H1 (cell line): ENCODE measurements around the gene CDH6. TPM values are rescaled to one million over a fixed set of nuclear protein-coding genes. Genes with fewer than 3 reads are reported as not detected.

ENCODE experiments used
- CTCF ChIA-PET: fragments of 300-600 bp; sonication (Branson Sonifier 250); formaldehyde crosslinking; loops from one replicate; lab custom pipeline; 2021; ENCODE audit not compliant: partially characterized antibody; lab: Charles Lee
- POLR2A ChIA-PET: fragments of 300-600 bp; sonication (Branson Sonifier 250); formaldehyde crosslinking; loops from one replicate; lab custom pipeline; 2021; ENCODE audit warnings: inconsistent platforms; ENCODE audit not compliant: partially characterized antibody; lab: Charles Lee
- DNase-seq, 2 experiments: peaks; one replicate each; pipeline versions ENCODE4 v3.0.0 to v3.0.0-alpha.2; 2010 to 2022; ENCODE audit warnings: low spot score in 2 of 2, low read depth in 1 of 2, mixed read lengths in 1 of 2
- FAIRE-seq: peaks from 2 replicates; lab custom pipeline; 2011; peaks lifted over from hg19 to GRCh38; lab: Jason Lieb, UNC
- H2AFZ ChIP-seq: 2 replicates; pipeline ENCODE4 v1.8.1; 2012; ENCODE audit warnings: low read length, inconsistent platforms
- H2AK5ac ChIP-seq: 2 replicates; pipeline ENCODE4 v1.6.1; 2013; ENCODE audit warnings: low read depth, low read length
- H2BK120ac ChIP-seq: replicated peaks from 2 replicates; pipeline ENCODE3; 2013; ENCODE audit warnings: low read depth, low read length, inconsistent platforms
- H2BK12ac ChIP-seq: 2 replicates; pipeline ENCODE4 v1.6.1; 2013; ENCODE audit warnings: low read depth, low read length
- H2BK15ac ChIP-seq: 2 replicates; pipeline ENCODE4 v1.6.1; 2013; ENCODE audit warnings: low read length
- H2BK20ac ChIP-seq: 2 replicates; pipeline ENCODE4 v1.6.1; 2013; ENCODE audit warnings: low read length
- H2BK5ac ChIP-seq: 2 replicates; pipeline ENCODE4 v1.6.1; 2013; ENCODE audit warnings: low read depth, low read length
- H3K14ac ChIP-seq: 2 replicates; pipeline ENCODE4 v1.6.1; 2013; ENCODE audit warnings: inconsistent platforms; ENCODE audit not compliant: insufficient read length
- H3K18ac ChIP-seq: 2 replicates; pipeline ENCODE4 v1.6.1; 2013; ENCODE audit warnings: low read length; ENCODE audit errors: extremely low read depth
- H3K23ac ChIP-seq: 2 replicates; pipeline ENCODE4 v1.6.1; 2013; ENCODE audit warnings: inconsistent platforms; ENCODE audit not compliant: insufficient read length
- H3K23me2 ChIP-seq: 2 replicates; pipeline ENCODE4 v1.6.1; 2013; ENCODE audit warnings: low read depth, low read length
- H3K27ac ChIP-seq: 2 replicates; pipeline ENCODE4 v1.6.1; 2011; ENCODE audit warnings: low read depth, low read length, inconsistent platforms
- H3K27me3 ChIP-seq, 4 experiments: replicated peaks in 1 of 4; 1 replicate in 1 of 4; 2 replicates in 3 of 4; pipeline versions ENCODE4 v1.6.1 to v1.8.1; 2011 to 2013; ENCODE audit warnings: low read length in 3 of 4, mild to moderate bottlenecking in 3 of 4, inconsistent platforms in 2 of 4, mixed read lengths in 2 of 4, moderate library complexity in 1 of 4; ENCODE audit not compliant: control insufficient read depth in 3 of 4, insufficient read depth in 3 of 4; ENCODE audit errors: extremely low read depth in 1 of 4
- H3K36me3 ChIP-seq, 4 experiments: 2 replicates each; pipeline versions ENCODE4 v1.6.1 to v1.8.1; 2011 to 2013; ENCODE audit warnings: mild to moderate bottlenecking in 4 of 4, low read length in 3 of 4, moderate library complexity in 2 of 4, control low read depth in 1 of 4, inconsistent platforms in 1 of 4; ENCODE audit not compliant: insufficient read depth in 4 of 4, control insufficient read depth in 2 of 4
- H3K4ac ChIP-seq: replicated peaks from 2 replicates; pipeline ENCODE3; 2013; ENCODE audit warnings: low read length, low read depth, mixed read lengths, inconsistent platforms; ENCODE audit not compliant: insufficient read length
- H3K4me1 ChIP-seq, 4 experiments: replicated peaks in 1 of 4; 1 replicate in 1 of 4; 2 replicates in 3 of 4; pipeline versions ENCODE4 v1.6.1 to v1.8.1; 2011 to 2013; ENCODE audit warnings: low read length in 3 of 4, inconsistent platforms in 2 of 4, mixed read lengths in 1 of 4; ENCODE audit not compliant: insufficient read depth in 4 of 4, control insufficient read depth in 3 of 4
- H3K4me2 ChIP-seq, 2 experiments: 2 replicates each; pipeline versions ENCODE4 v1.6.1 to v1.8.1; 2011 to 2013; ENCODE audit warnings: low read depth in 2 of 2, low read length in 2 of 2, control low read depth in 1 of 2, inconsistent platforms in 1 of 2, mild to moderate bottlenecking in 1 of 2; ENCODE audit not compliant: insufficient read depth in 1 of 2
- H3K4me3 ChIP-seq, 4 experiments: fragments of 200-600, 300-600 bp in 1 of 4; sonication (generic), shearing (Covaris generic), sonication (Bioruptor Twin) in 1 of 4; 2 replicates each; pipeline versions ENCODE4 v1.5.1 to v1.8.1; 2011 to 2016; ENCODE audit warnings: low read length in 4 of 4, low read depth in 3 of 4, control low read depth in 2 of 4, inconsistent platforms in 2 of 4, mild to moderate bottlenecking in 2 of 4, mixed read lengths in 1 of 4, moderate library complexity in 1 of 4; ENCODE audit not compliant: insufficient read depth in 2 of 4; ENCODE audit errors: extremely low read depth in 1 of 4
- H3K56ac ChIP-seq: replicated peaks from 2 replicates; pipeline ENCODE3; 2013; ENCODE audit warnings: low read depth, mild to moderate bottlenecking, mixed read lengths, low read length, inconsistent platforms; ENCODE audit not compliant: insufficient read length
- H3K79me1 ChIP-seq: 2 replicates; pipeline ENCODE4 v1.6.1; 2013; ENCODE audit warnings: low read depth, low read length, control low read depth
- H3K79me2 ChIP-seq, 2 experiments: 2 replicates each; pipeline versions ENCODE4 v1.6.1 to v1.8.1; 2012 to 2013; ENCODE audit warnings: low read length in 2 of 2, mild to moderate bottlenecking in 2 of 2, inconsistent platforms in 1 of 2; ENCODE audit not compliant: insufficient read depth in 2 of 2, control insufficient read depth in 1 of 2
- H3K9ac ChIP-seq, 4 experiments: replicated peaks in 1 of 4; 1 replicate in 1 of 4; 2 replicates in 3 of 4; pipeline versions ENCODE4 v1.6.1 to v1.8.1; 2011 to 2013; ENCODE audit warnings: low read depth in 3 of 4, low read length in 3 of 4, control low read depth in 2 of 4, mild to moderate bottlenecking in 2 of 4, moderate library complexity in 2 of 4, inconsistent platforms in 1 of 4; ENCODE audit errors: extremely low read depth in 1 of 4
- H3K9me3 ChIP-seq, 2 experiments: 2 replicates each; pipeline versions ENCODE4 v1.6.1 to v1.8.1; 2012 to 2013; ENCODE audit warnings: mild to moderate bottlenecking in 2 of 2, moderate library complexity in 2 of 2, control low read depth in 1 of 2, inconsistent platforms in 1 of 2, low read depth in 1 of 2, low read length in 1 of 2, mixed read lengths in 1 of 2; ENCODE audit not compliant: insufficient read depth in 2 of 2
- H4K20me1 ChIP-seq, 2 experiments: replicated peaks in 1 of 2; 2 replicates each; pipeline versions ENCODE3 to v1.8.1; 2011 to 2013; ENCODE audit warnings: inconsistent platforms in 2 of 2, low read length in 2 of 2, mild to moderate bottlenecking in 1 of 2; ENCODE audit not compliant: insufficient read depth in 2 of 2, control insufficient read depth in 1 of 2
- H4K5ac ChIP-seq: 2 replicates; pipeline ENCODE4 v1.6.1; 2013; ENCODE audit warnings: low read length, low read depth, mixed read lengths, inconsistent platforms; ENCODE audit not compliant: insufficient read length
- H4K8ac ChIP-seq: 2 replicates; pipeline ENCODE4 v1.8.0; 2013; ENCODE audit warnings: mild to moderate bottlenecking, moderate library complexity, low read length, inconsistent platforms; ENCODE audit not compliant: insufficient read depth; ENCODE audit errors: extremely low read depth
- H4K91ac ChIP-seq: replicated peaks from 2 replicates; pipeline ENCODE3; 2013; ENCODE audit warnings: low read length, mixed read lengths, inconsistent platforms; ENCODE audit not compliant: insufficient read length
- ASH2L ChIP-seq: fragments of 200-600, 300-600 bp; sonication (generic); IDR thresholded peaks from one replicate; pipeline ENCODE4 v1.7.1; 2017; ENCODE audit warnings: low read length
- ATF2 ChIP-seq: IDR thresholded peaks from 2 replicates; pipeline ENCODE4 v1.6.1; 2012; ENCODE audit warnings: low read length, inconsistent platforms
- BACH1 ChIP-seq: IDR thresholded peaks from 2 replicates; pipeline ENCODE4 v1.6.1; 2012; ENCODE audit warnings: low read length, improper control_type of control experiment
- CEBPB ChIP-seq: IDR thresholded peaks from 2 replicates; pipeline ENCODE4 v1.6.1; 2012; ENCODE audit warnings: low read depth, low read length
- GTF2F1 ChIP-seq: IDR thresholded peaks from 2 replicates; pipeline ENCODE4 v1.6.1; 2012; ENCODE audit warnings: low read depth, low read length, improper control_type of control experiment, borderline replicate concordance
- KDM1A ChIP-seq: fragments of 200-600, 300-600 bp; sonication (generic); IDR thresholded peaks from 2 replicates; pipeline ENCODE4 v1.7.1; 2016; ENCODE audit warnings: mild to moderate bottlenecking, low read length, borderline replicate concordance
- KDM4A ChIP-seq: IDR thresholded peaks from one replicate; pipeline ENCODE4 v1.7.1; 2012; ENCODE audit warnings: low read depth, mild to moderate bottlenecking, moderate library complexity, low read length, inconsistent platforms; ENCODE audit not compliant: severe bottlenecking
- MAX ChIP-seq: IDR thresholded peaks from 2 replicates; pipeline ENCODE4 v1.6.1; 2012; ENCODE audit warnings: inconsistent platforms
- POLR2A ChIP-seq, 2 experiments: IDR thresholded peaks; 1 replicate in 1 of 2; 2 replicates in 1 of 2; pipeline ENCODE4 v1.6.1; 2011; ENCODE audit warnings: low read depth in 2 of 2, low read length in 2 of 2, mild to moderate bottlenecking in 2 of 2; ENCODE audit errors: control extremely low read depth in 1 of 2
- POLR2AphosphoS5 ChIP-seq: IDR thresholded peaks from 2 replicates; pipeline ENCODE4 v1.6.1; 2011; ENCODE audit warnings: low read depth, low read length
- RFX5 ChIP-seq: IDR thresholded peaks from 2 replicates; pipeline ENCODE4 v1.6.1; 2011; ENCODE audit warnings: low read depth, low read length, improper control_type of control experiment, borderline replicate concordance
- SIRT6 ChIP-seq: IDR thresholded peaks from one replicate; pipeline ENCODE4 v1.7.1; 2012; ENCODE audit warnings: low read length, inconsistent platforms
- TAF1 ChIP-seq: IDR thresholded peaks from 2 replicates; pipeline ENCODE4 v1.6.1; 2011; ENCODE audit warnings: mild to moderate bottlenecking, low read depth, low read length
- TEAD4 ChIP-seq: IDR thresholded peaks from 2 replicates; pipeline ENCODE4 v1.6.1; 2012; ENCODE audit warnings: low read depth, low read length, inconsistent platforms, mixed read lengths
- WGBS, 2 experiments: shearing (Covaris generic) in 1 of 2; methylation state at CpG; one replicate each; pipeline versions ENCODE4 v1.1.6 to v1.1.7; 2013 to 2015; ENCODE audit warnings: low lambda C conversion rate in 2 of 2, mixed read lengths in 2 of 2, inconsistent platforms in 1 of 2, low coverage in 1 of 2, missing lambda C conversion rate in 1 of 2; ENCODE audit not compliant: insufficient replicate concordance in 2 of 2, insufficient coverage in 1 of 2, insufficient read length in 1 of 2; ENCODE audit errors: extremely low coverage in 1 of 2, missing lambda C conversion rate in 1 of 2; 5-methylcytosine and 5-hydroxymethylcytosine counted together
- polyA plus RNA-seq, 7 experiments: library from polyadenylated mRNA; depleted of rRNA in 3 of 7; stranded (reverse) in 5 of 7; unstranded in 2 of 7; fragments of >200 nt in 5 of 7; fragments of 200-250 nt in 2 of 7; gene quantifications; 1 replicate in 5 of 7; 2 replicates in 1 of 7; 4 replicates in 1 of 7; pipeline versions ENCODE4 v1.2.1 to v1.2.3, GENCODE V29; 2011 to 2013; ENCODE audit warnings: missing spikeins in 2 of 7, mixed read lengths in 2 of 7
- total RNA-seq: library from RNA; stranded (reverse); fragmentation: NEBNext Ultra II Directional; extraction: Animal tissue kit (Norgen Biotek cat#: 25700); gene quantifications from 2 replicates; pipeline ENCODE4 v1.2.1, GENCODE V29; 2021

CDH6 gene
- total and polyA plus RNA-seq, 2 of the 8 experiments (the other 6 are each of a cell fraction or from before 2014, with no cell fraction given): 1.4 to 1.9 TPM

- no peak overlapping the region for H3K4me3 ChIP-seq
- H4K8ac ChIP-seq: no peak overlapping the region
- H3K23ac ChIP-seq: no peak overlapping the region
- no peaks in the 10 kb centered on the region for H3K27me3 ChIP-seq
- CTCF ChIA-PET: interaction anchor here (1.3 kb wide), 1 partner anchor 53 kb away, joined by 3 read pairs; no protein-coding TSS in a partner anchor
- no peak overlapping the region for H2BK120ac ChIP-seq
- H3K27ac ChIP-seq: no peak overlapping the region
- no peak overlapping the region for H2BK12ac ChIP-seq
- no peaks in the 10 kb centered on the region for H3K23me2 ChIP-seq
- H4K5ac ChIP-seq: no peak overlapping the region
- no peak overlapping the region for H2BK15ac ChIP-seq
- no peaks in the 10 kb centered on the region; a peak in 1 of 8 replicates for H3K36me3 ChIP-seq
- H3K79me2 ChIP-seq: no peaks in the 10 kb centered on the region
- H4K91ac ChIP-seq: no peak overlapping the region
- no peak overlapping the region for H3K56ac ChIP-seq
- POLR2A ChIA-PET: no interaction called here
- FAIRE-seq (no peak), DNase-seq (no peak)
- H3K14ac ChIP-seq: no peak overlapping the region
- no peak overlapping the region for H3K18ac ChIP-seq
- H2AK5ac ChIP-seq: no peak overlapping the region
- H3K9ac ChIP-seq: no peak overlapping the region
- no peak overlapping the region for H2BK20ac ChIP-seq
- no peaks in the 10 kb centered on the region for H3K79me1 ChIP-seq
- no peaks in the 10 kb centered on the region for H4K20me1 ChIP-seq
- no peaks in the 10 kb centered on the region for H3K4me1 ChIP-seq
- H3K9me3 ChIP-seq: 0 out of 4 replicates have a peak, but pooled peaks cover 0 to 7% of the 10 kb centered on the region in 2 experiments
- H3K4me2 ChIP-seq: no peak overlapping the region
- H2AFZ ChIP-seq: no peak overlapping the region
- WGBS, 2 experiments: 75% methylated on average over 3 of the region's 3 CpGs; no CpG with 5 or more reads in 1 of the 2 experiments
- no peak overlapping the region for H2BK5ac ChIP-seq
- no peak overlapping the region for H3K4ac ChIP-seq
- TF ChIP-seq BACH1 (no peak), POLR2A (IDR thresholded peaks at IDR 0.05; ENCODE audit: control extremely low read depth in 1 of 2, low read depth in 2 of 2, low read length in 2 of 2) (no peak), CEBPB (no peak), GTF2F1 (no peak), RFX5 (no peak), TEAD4 (no peak), POLR2AphosphoS5 (no peak), TAF1 (no peak), ATF2 (no peak), KDM4A (no peak), KDM1A (no peak), ASH2L (no peak), SIRT6 (no peak), MAX (no peak)
Observed at GRCh38 chr5:31343946-31344345, 150.5 kb downstream of the CDH6 start.
